ENCODE data around the gene TSSK6. TPM values are rescaled to one million over a fixed set of nuclear protein-coding genes. Genes with fewer than 3 reads are reported as not detected.

TSSK6 gene
- total RNA-seq, 4 donors from 2014 or later = 0.40 to 3.3 (median 0.92) TPM

GRCh38 chr19:19530423-19530804, 15.1 kb upstream of the TSSK6 start:
- peaks cover 0 to 37% of the 10 kb centered on the region in 2 donors for H3K36me3 ChIP-seq
- H3K4me3 ChIP-seq = no peak overlapping the region
- no peak for ATAC-seq
- no peak for TF ChIP-seq POLR2AphosphoS5 (IDR thresholded peaks at IDR 0.05)
- TF ChIP-seq, protein P1, sequence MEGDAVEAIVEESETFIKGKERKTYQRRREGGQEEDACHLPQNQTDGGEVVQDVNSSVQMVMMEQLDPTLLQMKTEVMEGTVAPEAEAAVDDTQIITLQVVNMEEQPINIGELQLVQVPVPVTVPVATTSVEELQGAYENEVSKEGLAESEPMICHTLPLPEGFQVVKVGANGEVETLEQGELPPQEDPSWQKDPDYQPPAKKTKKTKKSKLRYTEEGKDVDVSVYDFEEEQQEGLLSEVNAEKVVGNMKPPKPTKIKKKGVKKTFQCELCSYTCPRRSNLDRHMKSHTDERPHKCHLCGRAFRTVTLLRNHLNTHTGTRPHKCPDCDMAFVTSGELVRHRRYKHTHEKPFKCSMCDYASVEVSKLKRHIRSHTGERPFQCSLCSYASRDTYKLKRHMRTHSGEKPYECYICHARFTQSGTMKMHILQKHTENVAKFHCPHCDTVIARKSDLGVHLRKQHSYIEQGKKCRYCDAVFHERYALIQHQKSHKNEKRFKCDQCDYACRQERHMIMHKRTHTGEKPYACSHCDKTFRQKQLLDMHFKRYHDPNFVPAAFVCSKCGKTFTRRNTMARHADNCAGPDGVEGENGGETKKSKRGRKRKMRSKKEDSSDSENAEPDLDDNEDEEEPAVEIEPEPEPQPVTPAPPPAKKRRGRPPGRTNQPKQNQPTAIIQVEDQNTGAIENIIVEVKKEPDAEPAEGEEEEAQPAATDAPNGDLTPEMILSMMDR (IDR thresholded peaks at IDR 0.05) = no peak
- TF ChIP-seq POLR2A (IDR thresholded peaks at IDR 0.05) = no peak
- TF ChIP-seq EP300 (IDR thresholded peaks at IDR 0.05) = no peak
- H3K9me3 ChIP-seq = no peaks in the 10 kb centered on the region
- 57 to 77% methylated on average over 4 of the region's 9 CpGs for WGBS, 2 donors (ENCODE audit: low coverage in 1 of 2)
- H3K27ac ChIP-seq = no peak overlapping the region
- peaks cover 0 to 45% (median 0%) of the 10 kb centered on the region in 3 donors for H3K4me1 ChIP-seq
- no peaks in the 10 kb centered on the region for H3K27me3 ChIP-seq

GRCh38 chr19:19529783-19530422, 14.6 kb upstream of the TSSK6 start:
- peaks cover 0 to 50% (median 0%) of the 10 kb centered on the region in 3 donors for H3K4me1 ChIP-seq
- H3K9me3 ChIP-seq = no peaks in the 10 kb centered on the region
- no peak overlapping the region for H3K27ac ChIP-seq
- no peak overlapping the region for H3K4me3 ChIP-seq
- no peak for ATAC-seq
- peaks cover 0 to 37% of the 10 kb centered on the region in 2 donors for H3K36me3 ChIP-seq
- whole genome bisulfite sequencing, 2 donors (ENCODE audit: low coverage in 1 of 2) = 70% methylated on average over 2 to 5 of the region's 11 CpGs
- no peak for TF ChIP-seq POLR2AphosphoS5 (IDR thresholded peaks at IDR 0.05)
- H3K27me3 ChIP-seq = no peaks in the 10 kb centered on the region

- H3K9me3 ChIP-seq = no peaks in the 10 kb centered on the region
- H3K36me3 ChIP-seq = peaks cover 0 to 47% of the 10 kb centered on the region in 2 donors
- peak within 1 kb of the TSS in 1 of 4 donors; percentile 3 for H3K27ac ChIP-seq
- no CpG with 5 or more reads among the region's 50 CpGs for WGBS, 2 donors (ENCODE audit: low coverage in 1 of 2)
- TF ChIP-seq POLR2AphosphoS5 (IDR thresholded peaks at IDR 0.05) (no peak), EP300 (IDR thresholded peaks at IDR 0.05) (no peak), POLR2A (IDR thresholded peaks at IDR 0.05) (no peak)
- TF ChIP-seq, protein P1 (IDR thresholded peaks at IDR 0.05) = no peak
- peak; percentile 61 for ATAC-seq
- H3K4me3 ChIP-seq = peak within 1 kb of the TSS in 1 of 2 donors; percentile 35
- peaks cover 0 to 51% (median 0%) of the 10 kb centered on the region in 3 donors for H3K4me1 ChIP-seq
- no peaks in the 10 kb centered on the region for H3K27me3 ChIP-seq
These were observed 13.6 kb upstream of the TSSK6 start, which contains the start of gene YJEFN3 for GRCh38 chr19:19528721-19529490. TSS of gene YJEFN3 (plus strand) at chr19:19528911. CDS start at chr19:19528933, 22 bp downstream.

DNA sequence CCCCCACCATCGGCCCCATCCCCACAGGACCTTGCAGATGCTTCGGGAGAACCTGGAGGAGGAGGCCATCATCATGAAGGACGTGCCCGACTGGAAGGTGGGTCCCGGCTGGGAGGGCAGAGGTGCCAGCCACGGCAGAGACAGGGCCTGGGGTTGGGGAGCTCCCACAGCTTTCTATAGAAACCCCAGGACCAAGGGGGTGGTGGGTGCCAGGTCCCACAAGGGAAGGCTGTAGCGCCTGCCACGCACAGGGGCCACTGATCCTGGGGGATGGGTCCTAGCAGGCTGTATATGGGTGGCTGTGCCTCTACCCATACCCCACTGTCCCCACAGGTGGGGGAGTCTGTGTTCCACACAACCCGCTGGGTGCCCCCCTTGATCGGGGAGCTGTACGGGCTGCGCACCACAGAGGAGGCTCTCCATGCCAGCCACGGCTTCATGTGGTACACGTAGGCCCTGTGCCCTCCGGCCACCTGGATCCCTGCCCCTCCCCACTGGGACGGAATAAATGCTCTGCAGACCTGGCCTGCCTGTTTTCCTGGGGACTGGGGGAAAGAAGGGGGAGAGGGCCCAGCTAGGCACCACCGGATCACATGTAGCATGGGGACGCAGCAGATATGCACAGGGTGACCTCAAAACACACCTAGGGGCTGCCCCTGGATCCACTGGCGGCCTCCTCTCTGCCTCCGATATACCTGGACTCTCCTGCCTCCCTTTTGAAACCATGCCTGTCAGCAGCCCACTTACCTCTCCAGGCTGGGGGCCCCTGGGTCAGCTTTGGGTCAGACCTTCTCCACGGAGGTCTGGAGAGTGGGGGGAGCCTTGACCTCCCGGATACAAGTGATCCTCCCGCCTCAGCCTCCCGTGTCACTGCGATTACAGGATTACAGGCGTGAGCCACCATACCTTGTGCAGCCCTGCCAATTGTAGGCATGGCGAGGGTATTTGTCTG, 12.6 kb upstream of the TSSK6 start:
- ATAC-seq = no peak
- Histone ChIP-seq H3K27me3 (no peaks in the 10 kb centered on the region), H3K4me3 (no peak overlapping the region), H3K9me3 (no peaks in the 10 kb centered on the region), H3K4me1 (peaks cover 0 to 51% (median 0%) of the 10 kb centered on the region in 3 donors), H3K27ac (no peak overlapping the region), H3K36me3 (peaks cover 0 to 53% of the 10 kb centered on the region in 2 donors)
- TF ChIP-seq POLR2AphosphoS5 (IDR thresholded peaks at IDR 0.05) = no peak
- TF ChIP-seq EP300 (IDR thresholded peaks at IDR 0.05) = no peak
- TF ChIP-seq, protein P1 (IDR thresholded peaks at IDR 0.05) = no peak
- no peak for TF ChIP-seq POLR2A (IDR thresholded peaks at IDR 0.05)
- no CpG with 5 or more reads among the region's 27 CpGs for WGBS, 2 donors (ENCODE audit: low coverage in 1 of 2)

DNA sequence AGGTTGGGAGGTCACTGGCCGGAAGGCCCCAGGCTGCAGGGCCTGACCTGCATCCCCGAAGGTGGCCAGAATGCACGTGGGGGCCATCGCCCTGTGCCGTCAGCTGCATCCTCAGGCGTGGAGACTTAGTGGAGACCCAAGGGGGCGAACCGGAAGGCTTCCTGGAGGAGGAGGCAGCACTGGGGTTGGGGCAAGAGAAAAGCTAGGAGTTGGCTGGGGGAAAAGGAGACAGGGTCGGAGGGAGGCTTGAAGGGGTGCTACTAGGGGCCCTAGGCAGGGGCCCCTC, 12.0 kb upstream of the TSSK6 start:
- Histone ChIP-seq H3K27me3 (no peaks in the 10 kb centered on the region), H3K9me3 (no peaks in the 10 kb centered on the region), H3K4me3 (no peak overlapping the region), H3K4me1 (peaks cover 0 to 46% (median 0%) of the 10 kb centered on the region in 3 donors), H3K27ac (peak overlapping the region in 1 of 4 donors; percentile 9), H3K36me3 (peaks cover 0 to 53% of the 10 kb centered on the region in 2 donors)
- whole genome bisulfite sequencing, 2 donors (ENCODE audit: low coverage in 1 of 2) = 91% methylated on average over 8 of the region's 9 CpGs; no CpG with 5 or more reads in 1 of the 2 donors
- no peak for ATAC-seq
- TF ChIP-seq POLR2A (IDR thresholded peaks at IDR 0.05) (no peak), EP300 (IDR thresholded peaks at IDR 0.05) (no peak), POLR2AphosphoS5 (IDR thresholded peaks at IDR 0.05) (no peak)
- TF ChIP-seq, protein P1 (IDR thresholded peaks at IDR 0.05) = no peak

All from gastroesophageal sphincter (tissue), 4 donors.